Uterus (tissue), 4 donors: Measurements from ENCODE around the gene B3GNT9. TPM values are rescaled to one million over a fixed set of nuclear protein-coding genes. Genes with fewer than 3 reads are reported as not detected.

Source experiments
- DNase-seq, 2 donors: peaks; one replicate each; pipeline ENCODE4 v3.0.0-alpha.2; 2019 to 2020
- H3K27ac ChIP-seq, 2 donors: fragments of 200-600 bp; sonication (generic); 1 replicate in 1 of 2; 2 replicates in 1 of 2; pipeline ENCODE4 v1.5.1; 2016 to 2018
- H3K27me3 ChIP-seq, 2 donors: fragments of 200-600 bp; sonication (generic); one replicate each; pipeline ENCODE4 v1.5.1; 2018 to 2019; ENCODE audit warnings: control low read depth in 1 of 2
- H3K36me3 ChIP-seq, 2 donors: fragments of 200-600 bp; sonication (generic); one replicate each; pipeline ENCODE4 v1.5.1; 2019; ENCODE audit warnings: control low read depth in 1 of 2
- H3K4me1 ChIP-seq, 2 donors: fragments of 200-600 bp; sonication (generic); one replicate each; pipeline ENCODE4 v1.5.1; 2018 to 2019; ENCODE audit warnings: control low read depth in 1 of 2
- H3K4me3 ChIP-seq, 2 donors: fragments of 200-600 bp; sonication (generic); 1 replicate in 1 of 2; 2 replicates in 1 of 2; pipeline ENCODE4 v1.5.1; 2018 to 2019; ENCODE audit warnings: mild to moderate bottlenecking in 1 of 2
- H3K9me3 ChIP-seq, 2 donors: fragments of 200-600 bp; sonication (generic); one replicate each; pipeline ENCODE4 v1.5.1; 2019; ENCODE audit warnings: control low read depth in 1 of 2
- CTCF ChIP-seq, 4 experiments: fragments of 200-600 bp in 2 of 4; fragments of 450-650 bp in 2 of 4; sonication (generic) in 2 of 4; IDR thresholded peaks; one replicate each; pipeline ENCODE4 v1.5.1; 2016 to 2019; ENCODE audit warnings: antibody characterized with exemption in 4 of 4, mild to moderate bottlenecking in 2 of 4, moderate library complexity in 1 of 4
- POLR2A ChIP-seq, 2 donors: fragments of 450-650 bp; IDR thresholded peaks; one replicate each; pipeline ENCODE4 v1.6.1; 2016; ENCODE audit warnings: antibody characterized with exemption in 2 of 2, mild to moderate bottlenecking in 1 of 2, moderate library complexity in 1 of 2
- intact Hi-C: fragments of 100-400 bp; cut with DNase I; formaldehyde crosslinking; loops from one replicate; pipeline ENCODE4 v1.15.1; 2023; ENCODE audit warnings: low total_unique reads
- total RNA-seq, 4 donors: library from RNA; depleted of rRNA in 3 of 4; stranded (reverse); fragments of >200 nt in 3 of 4; gene quantifications; one replicate each; pipeline versions ENCODE4 v1.1.0 to v1.2.4, GENCODE V29; 2014 to 2023
- donor health status: DM: yes; HTN: yes; CAD: no.

B3GNT9 gene
- 10 to 100 TPM in 3 of 4 donors, 1 to 10 TPM in 1; 2.4 to 40.1 (median 15.1) TPM for total RNA-seq

- peak in 1 of 2 donors; percentile 13 for TF ChIP-seq POLR2A (IDR thresholded peaks at IDR 0.05)
- TF ChIP-seq CTCF (IDR thresholded peaks at IDR 0.05), result peak in 1 of 4 experiments; percentile 1
- Histone ChIP-seq H3K4me1 (peaks cover 0 to 9% of the 10 kb centered on the region in 2 donors), H3K36me3 (no peaks in the 10 kb centered on the region), H3K9me3 (no peaks in the 10 kb centered on the region), H3K27ac (peak within 1 kb of the TSS; percentile 77 to 80), H3K27me3 (no peaks in the 10 kb centered on the region), H3K4me3 (peak within 1 kb of the TSS; percentile 60 to 75)
- intact Hi-C loops, result no loop called here
- peak; percentile 78 to 85 for DNase-seq
Measured at GRCh38 chr16:67150833-67151396, at the start of gene B3GNT9. TSS of gene B3GNT9 (minus strand) at chr16:67150998. CDS start at chr16:67150485, 513 bp downstream.

- Histone ChIP-seq H3K9me3 (no peaks in the 10 kb centered on the region), H3K36me3 (no peaks in the 10 kb centered on the region), H3K27me3 (no peaks in the 10 kb centered on the region), H3K4me1 (no peaks in the 10 kb centered on the region), H3K27ac (no peak overlapping the region), H3K4me3 (no peak overlapping the region)
- intact Hi-C loops, result no loop called here
- TF ChIP-seq CTCF (IDR thresholded peaks at IDR 0.05), result no peak
- no peak for TF ChIP-seq POLR2A (IDR thresholded peaks at IDR 0.05)
- DNase-seq, result no peak
Measured at GRCh38 chr16:67200491-67200890, 49.7 kb upstream of the B3GNT9 start.

GRCh38 chr16:67199808-67200198 lies 49.0 kb upstream of the B3GNT9 start:
- intact Hi-C loops, result no loop called here
- TF ChIP-seq CTCF (IDR thresholded peaks at IDR 0.05), result no peak
- Histone ChIP-seq H3K4me3 (no peak overlapping the region), H3K36me3 (no peaks in the 10 kb centered on the region), H3K4me1 (no peaks in the 10 kb centered on the region), H3K9me3 (no peaks in the 10 kb centered on the region), H3K27ac (no peak overlapping the region), H3K27me3 (no peaks in the 10 kb centered on the region)
- no peak for DNase-seq

GRCh38 chr16:67199011-67199807 lies 48.4 kb upstream of the B3GNT9 start, which contains the start of gene ELMO3:
TSS of gene ELMO3 (plus strand) at chr16:67199131. CDS start at chr16:67199327, 196 bp downstream.
- Histone ChIP-seq H3K36me3 (no peaks in the 10 kb centered on the region), H3K27ac (no peak within 1 kb of the TSS)
- intact Hi-C loops, result no loop called here

More at GRCh38 chr16:67199011-67199807, 48.4 kb upstream of the B3GNT9 start, which contains the start of gene ELMO3:
- DNase-seq, result no peak
- Histone ChIP-seq H3K27me3 (no peaks in the 10 kb centered on the region), H3K4me1 (no peaks in the 10 kb centered on the region), H3K9me3 (no peaks in the 10 kb centered on the region), H3K4me3 (no peak within 1 kb of the TSS)
- TF ChIP-seq POLR2A (IDR thresholded peaks at IDR 0.05) (no peak), CTCF (IDR thresholded peaks at IDR 0.05) (peak in 2 of 4 experiments; percentile 7 to 24)
